DOHH2 (cell line): ENCODE results near the gene KIAA1958.

Experiments
- H3F3A ChIP-seq: fragments of 200-600 bp; sonication (generic), shearing (Covaris generic); 2 replicates; pipeline ENCODE4 v1.6.0; 2016; ENCODE audit warnings: antibody characterized with exemption, mild to moderate bottlenecking; ENCODE audit not compliant: control insufficient read depth, insufficient read depth
- H3K27ac ChIP-seq: fragments of 200-600 bp; sonication (generic); 2 replicates; pipeline ENCODE4 v1.5.1; 2014; ENCODE audit warnings: low read depth, mild to moderate bottlenecking, low read length, moderate library complexity
- H3K27me3 ChIP-seq: fragments of 200-600 bp; sonication (generic); 2 replicates; pipeline ENCODE4 v1.6.1; 2014; ENCODE audit warnings: mild to moderate bottlenecking, low read length, mixed read lengths; ENCODE audit not compliant: control insufficient read depth
- H3K36me3 ChIP-seq: fragments of 200-600 bp; sonication (generic); 2 replicates; pipeline ENCODE4 v1.6.1; 2014; ENCODE audit warnings: mild to moderate bottlenecking, low read length, moderate library complexity, mixed read lengths; ENCODE audit not compliant: control insufficient read depth
- H3K4me1 ChIP-seq: fragments of 200-600 bp; sonication (generic); 2 replicates; pipeline ENCODE4 v1.6.1; 2014; ENCODE audit warnings: mild to moderate bottlenecking, low read length, mixed read lengths; ENCODE audit not compliant: control insufficient read depth
- H3K4me2 ChIP-seq: fragments of 200-600 bp; sonication (generic); 2 replicates; pipeline ENCODE4 v1.6.0; 2014; ENCODE audit warnings: mild to moderate bottlenecking, low read length, moderate library complexity
- H3K4me3 ChIP-seq: fragments of 200-600 bp; sonication (generic); 2 replicates; pipeline ENCODE4 v1.5.1; 2014; ENCODE audit warnings: mild to moderate bottlenecking, low read length, mixed read lengths
- H3K79me2 ChIP-seq: fragments of 200-600 bp; sonication (generic); 2 replicates; pipeline ENCODE4 v1.6.1; 2014; ENCODE audit warnings: mild to moderate bottlenecking, low read length, mixed read lengths; ENCODE audit not compliant: control insufficient read depth
- H3K9me2 ChIP-seq: fragments of 200-600 bp; sonication (generic); replicated peaks from 2 replicates; pipeline ENCODE4 v1.6.1; 2014; ENCODE audit warnings: mild to moderate bottlenecking, low read length, mixed read lengths; ENCODE audit not compliant: control insufficient read depth
- H3K9me3 ChIP-seq: fragments of 200-600 bp; sonication (generic); 2 replicates; pipeline ENCODE4 v1.6.1; 2014; ENCODE audit warnings: antibody characterized with exemption, low read length, mixed read lengths; ENCODE audit not compliant: control insufficient read depth, insufficient read depth
- H4K20me1 ChIP-seq: fragments of 200-600 bp; sonication (generic); 2 replicates; pipeline ENCODE4 v1.6.0; 2014; ENCODE audit warnings: low read depth, mild to moderate bottlenecking, antibody characterized with exemption, low read length, moderate library complexity; ENCODE audit not compliant: control insufficient read depth, insufficient read depth
- CTCF ChIP-seq: fragments of 200-600 bp; sonication (generic); IDR thresholded peaks from one replicate; pipeline ENCODE4 v1.5.1; 2014; ENCODE audit warnings: antibody characterized with exemption, mild to moderate bottlenecking, low read depth, low read length; ENCODE audit not compliant: poor library complexity, severe bottlenecking
- EZH2phosphoT487 ChIP-seq: fragments of 200-600 bp; sonication (generic); IDR thresholded peaks from 2 replicates; pipeline ENCODE4 v1.6.1; 2017; ENCODE audit warnings: borderline replicate concordance, mild to moderate bottlenecking, antibody characterized with exemption, low read length, moderate library complexity, mixed read lengths

KIAA1958 gene

GRCh38 chr9:112558978-112559377, 72.4 kb downstream of the KIAA1958 start:
- H3K9me3 ChIP-seq: no peaks in the 10 kb centered on the region
- no peaks in the 10 kb centered on the region for H3K9me2 ChIP-seq
- no peak overlapping the region for H3K27ac ChIP-seq
- no peaks in the 10 kb centered on the region for H3F3A ChIP-seq
- H3K4me1 ChIP-seq: peaks cover 5% of the 10 kb centered on the region
- TF ChIP-seq EZH2phosphoT487: no peak
- no peak for TF ChIP-seq CTCF
- H3K4me2 ChIP-seq: no peak overlapping the region
- H3K79me2 ChIP-seq: peaks cover 45% of the 10 kb centered on the region
- no peaks in the 10 kb centered on the region for H3K36me3 ChIP-seq
- no peak overlapping the region for H3K4me3 ChIP-seq
- H4K20me1 ChIP-seq: peaks cover 6% of the 10 kb centered on the region; the same call in 1 of the 2 replicates
- H3K27me3 ChIP-seq: no peaks in the 10 kb centered on the region

GRCh38 chr9:112559629-112560413, 73.2 kb downstream of the KIAA1958 start:
- no peaks in the 10 kb centered on the region for H3F3A ChIP-seq
- H3K79me2 ChIP-seq: peaks cover 50% of the 10 kb centered on the region
- no peak overlapping the region for H3K27ac ChIP-seq
- H3K36me3 ChIP-seq: no peaks in the 10 kb centered on the region
- H3K4me3 ChIP-seq: no peak overlapping the region
- H3K4me1 ChIP-seq: peaks cover 8% of the 10 kb centered on the region
- H3K9me2 ChIP-seq: no peaks in the 10 kb centered on the region
- H3K27me3 ChIP-seq: no peaks in the 10 kb centered on the region
- H4K20me1 ChIP-seq: peaks cover 6% of the 10 kb centered on the region; the same call in 1 of the 2 replicates
- H3K9me3 ChIP-seq: no peaks in the 10 kb centered on the region
- no peak overlapping the region for H3K4me2 ChIP-seq
- TF ChIP-seq CTCF: no peak

GRCh38 chr9:112562235-112562958, 75.8 kb downstream of the KIAA1958 start:
- Histone ChIP-seq H3K4me2 (no peak overlapping the region), H3K36me3 (no peaks in the 10 kb centered on the region), H3K4me3 (no peak overlapping the region), H3K27ac (no peak overlapping the region), H3K9me3 (no peaks in the 10 kb centered on the region), H3F3A (no peaks in the 10 kb centered on the region), H3K79me2 (peaks cover 54% of the 10 kb centered on the region), H3K9me2 (no peaks in the 10 kb centered on the region), H4K20me1 (peaks cover 6% of the 10 kb centered on the region; the same call in 1 of the 2 replicates), H3K27me3 (no peaks in the 10 kb centered on the region), H3K4me1 (peaks cover 11% of the 10 kb centered on the region)
- TF ChIP-seq EZH2phosphoT487: no peak
- TF ChIP-seq CTCF: no peak
